Stimulated activated CD4-positive, alpha-beta T cell treated with anti-CD3 and anti-CD28 coated beads, TNF-alpha, amount 100 ng/mL, for 24 hours (primary cell): ENCODE measurements around the gene TENM3.

ENCODE experiments used
- DNase-seq, 3 experiments: peaks; one replicate each; pipeline ENCODE4 v3.0.0-alpha.2; 2020; ENCODE audit warnings: low read depth in 3 of 3

Gene TENM3

DNA sequence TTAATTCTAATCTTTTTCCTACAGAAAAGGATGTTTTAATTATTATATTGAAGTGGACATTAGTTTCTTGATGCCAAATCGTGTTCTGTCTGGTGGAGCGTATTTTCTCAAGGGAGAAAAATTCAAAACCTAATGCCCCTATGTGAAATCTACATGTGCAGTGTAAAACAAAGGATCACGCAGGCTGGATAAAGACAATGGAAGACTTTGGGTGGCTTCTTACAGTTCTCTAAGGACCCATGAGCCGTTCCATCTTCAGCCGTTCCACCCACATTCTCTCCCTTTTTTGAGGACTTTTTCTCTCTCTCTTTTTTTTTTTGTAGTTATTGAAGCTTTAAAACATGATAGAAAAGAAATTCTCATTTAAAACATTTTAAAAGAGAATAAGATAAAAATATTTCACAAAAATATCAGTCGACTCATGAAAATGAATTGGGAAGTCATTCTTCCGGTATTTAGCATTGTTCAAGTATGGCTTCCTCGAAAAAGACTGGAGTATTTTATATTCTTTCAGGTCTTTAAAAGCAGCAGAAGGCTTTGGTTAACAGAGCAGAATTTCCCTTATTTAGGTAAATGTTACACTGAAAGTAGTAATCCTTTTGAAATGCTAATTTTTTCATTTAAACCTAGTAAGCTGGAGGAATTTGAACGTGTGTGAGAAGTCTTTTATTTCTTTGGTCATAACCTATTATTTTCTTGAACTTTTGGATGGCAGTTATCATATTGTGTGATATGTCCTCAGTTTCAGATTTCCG lies 11.0 kb downstream of the TENM3 start:
- no peak for DNase-seq

DNA sequence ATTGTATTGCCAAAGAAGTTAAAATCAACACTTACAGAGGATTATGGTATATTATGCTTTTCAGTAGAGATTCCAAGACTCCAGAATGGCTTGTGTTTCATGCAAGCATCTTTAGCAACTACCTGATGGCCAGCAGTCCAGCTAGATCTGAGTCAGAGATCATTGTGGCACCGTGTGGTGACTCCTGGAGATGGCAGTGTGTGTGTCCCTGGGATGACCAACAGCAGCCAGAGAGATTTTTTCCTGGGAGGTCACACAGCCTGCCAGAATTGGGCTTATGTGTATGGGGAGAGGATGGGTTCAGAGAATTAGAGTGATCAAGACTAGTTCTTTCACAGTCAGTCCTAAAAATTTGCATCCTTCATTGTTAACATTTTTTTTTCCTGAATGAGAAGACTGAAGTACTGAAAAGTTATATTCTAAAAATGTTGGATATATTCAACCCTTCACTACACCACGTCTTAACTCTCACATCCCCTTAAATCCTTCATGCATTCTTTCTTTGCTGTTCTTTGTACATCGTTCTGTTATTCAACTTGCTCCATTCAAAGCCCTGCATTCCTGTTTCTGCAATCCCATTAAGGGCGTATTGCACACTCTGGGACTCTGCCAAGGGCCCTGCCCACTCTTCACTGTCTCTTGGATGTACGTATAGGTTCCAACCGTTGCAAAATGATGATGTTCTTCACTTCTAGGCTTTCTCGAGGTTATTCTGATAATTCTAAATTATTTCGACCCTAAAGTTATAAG lies 12.4 kb downstream of the TENM3 start:
- DNase-seq: no peak

- DNase-seq: no peak
Observed at GRCh38 chr4:182257016-182257415, 13.8 kb downstream of the TENM3 start.

- DNase-seq: no peak
Observed at GRCh38 chr4:182257503-182257902, 14.3 kb downstream of the TENM3 start.

DNA sequence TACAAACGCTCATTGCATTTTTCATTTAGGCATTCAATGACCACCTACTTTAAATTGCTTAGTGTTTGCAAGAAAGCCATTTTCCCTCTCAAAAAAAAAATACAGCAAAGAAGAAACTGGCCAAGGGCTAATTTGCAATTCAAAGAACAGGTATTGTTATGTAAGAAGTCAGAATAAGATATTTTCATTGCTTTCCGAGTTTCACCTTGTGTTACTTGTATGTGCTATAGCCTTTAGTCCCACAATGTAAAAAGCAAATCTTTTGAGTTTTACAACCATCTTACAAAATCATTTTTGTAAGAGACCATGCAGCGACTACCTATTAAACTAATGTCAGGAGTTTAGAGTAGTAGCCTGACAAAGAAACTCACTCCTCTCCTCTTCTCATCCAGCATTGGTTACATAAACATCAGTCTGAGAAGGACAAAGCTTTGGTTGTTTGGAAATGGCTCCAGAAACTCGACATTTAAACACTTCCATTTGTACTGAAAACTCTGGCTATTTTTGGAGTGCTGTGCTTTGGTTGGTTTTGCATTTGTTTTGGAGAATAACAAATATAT lies 15.3 kb downstream of the TENM3 start:
- no peak for DNase-seq

GRCh38 chr4:182261651-182262223 lies 18.5 kb downstream of the TENM3 start:
- DNase-seq: no peak

DNA sequence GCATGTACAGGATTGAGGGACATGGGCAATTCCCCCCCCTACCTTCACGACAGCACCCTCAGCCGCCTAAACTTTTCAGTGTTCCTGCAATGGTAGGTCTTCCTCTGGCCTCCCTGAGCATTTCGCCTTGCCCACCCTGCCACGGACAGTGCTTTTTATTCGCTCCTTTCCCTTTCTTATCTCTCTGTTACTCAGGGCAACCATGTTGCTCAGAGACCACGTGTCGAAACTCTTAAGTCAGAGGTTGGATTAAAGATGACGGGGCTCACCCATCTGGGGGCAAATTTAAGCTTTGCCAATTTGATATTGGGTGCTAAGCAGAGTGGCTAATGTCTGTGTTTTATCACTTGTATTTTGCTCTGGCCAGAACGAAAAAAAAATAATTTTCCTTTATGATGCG lies 20.4 kb downstream of the TENM3 start:
- no peak for DNase-seq

GRCh38 chr4:182264139-182264752 lies 21.0 kb downstream of the TENM3 start:
- no peak for DNase-seq

DNA sequence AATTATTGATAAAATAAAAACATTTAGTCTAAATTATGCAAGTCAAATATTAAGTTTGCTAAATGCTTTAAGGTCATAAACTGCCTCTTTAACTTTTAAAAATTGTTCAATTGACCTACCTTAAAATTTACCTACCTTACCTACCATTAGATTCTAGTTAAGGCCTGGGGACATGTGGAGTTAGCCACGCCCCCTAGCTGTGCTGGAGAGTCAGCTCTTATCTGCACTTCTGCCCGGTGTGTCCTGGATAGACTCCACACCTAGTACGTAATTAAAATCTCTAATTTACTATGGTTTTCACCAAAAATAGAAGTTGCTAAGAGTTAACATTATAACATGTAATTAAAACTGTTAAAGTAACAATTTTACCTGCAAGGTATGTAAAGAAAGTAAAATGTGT lies 22.7 kb downstream of the TENM3 start:
- no peak for DNase-seq

DNA sequence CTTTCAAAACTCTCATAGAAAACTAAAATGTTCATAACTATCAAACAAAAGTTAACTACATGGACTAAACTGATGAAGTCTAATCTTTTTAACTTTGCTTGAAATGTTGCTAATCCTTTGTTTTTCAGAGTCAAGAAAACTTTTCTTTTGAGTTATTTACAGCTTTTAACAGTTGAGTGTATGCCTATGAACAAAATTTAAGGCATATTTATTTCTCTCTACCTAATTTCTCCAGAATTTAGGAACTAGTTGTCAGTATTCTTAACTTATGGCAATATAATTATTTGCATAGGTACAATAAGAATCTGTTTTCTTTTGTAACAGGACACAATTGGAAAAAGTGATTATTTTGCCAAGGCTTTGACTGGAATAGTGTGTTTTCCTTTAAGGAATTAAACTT lies 23.8 kb downstream of the TENM3 start:
- no peak for DNase-seq

GRCh38 chr4:182268966-182269365 lies 25.8 kb downstream of the TENM3 start:
- DNase-seq: no peak

- no peak for DNase-seq
Observed at GRCh38 chr4:182271731-182272130, 28.5 kb downstream of the TENM3 start.

DNA sequence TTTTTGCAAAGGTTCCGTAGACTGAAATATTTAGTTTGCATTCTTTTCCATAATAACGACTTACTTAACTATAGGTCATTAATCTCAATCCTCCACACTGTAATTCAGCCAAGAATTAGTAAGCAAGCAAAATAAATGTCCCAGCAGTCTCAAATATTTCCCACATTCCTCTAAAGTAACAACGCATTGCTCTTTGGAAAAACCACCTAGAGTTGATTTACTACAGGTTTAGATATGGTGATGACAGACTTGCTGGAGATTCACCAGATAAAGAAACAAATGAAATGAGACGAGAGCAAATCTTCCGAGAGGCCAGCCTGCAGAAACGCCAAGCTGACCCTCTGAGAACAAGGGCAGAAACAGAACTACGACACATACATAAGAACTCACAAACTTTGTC lies 28.9 kb downstream of the TENM3 start:
- no peak for DNase-seq

GRCh38 chr4:182273191-182273935 lies 30.2 kb downstream of the TENM3 start:
- DNase-seq: no peak

- no peak for DNase-seq
Observed at GRCh38 chr4:182276210-182277109, 33.3 kb downstream of the TENM3 start.

GRCh38 chr4:182277377-182277776 lies 34.2 kb downstream of the TENM3 start:
- no peak for DNase-seq

DNA sequence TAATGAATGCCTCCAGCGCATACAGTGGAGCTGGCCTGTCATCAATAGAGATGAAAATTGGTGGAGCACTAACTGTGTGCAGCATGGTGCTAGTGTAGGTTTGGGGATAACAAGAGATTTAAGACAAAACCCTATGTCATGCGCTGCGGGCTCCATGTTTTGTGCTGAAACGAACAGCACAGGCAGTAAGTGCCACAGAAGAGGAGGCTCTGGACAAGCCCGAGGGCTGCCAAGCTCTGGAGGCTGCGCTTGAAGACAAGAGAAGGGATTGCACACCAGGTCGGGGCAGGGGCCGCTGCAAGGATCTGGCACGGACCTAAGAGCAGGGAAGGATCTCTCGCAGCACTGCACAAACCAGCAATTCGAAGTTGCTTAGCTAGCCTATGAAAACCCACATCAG lies 35.5 kb downstream of the TENM3 start:
- no peak for DNase-seq

DNA sequence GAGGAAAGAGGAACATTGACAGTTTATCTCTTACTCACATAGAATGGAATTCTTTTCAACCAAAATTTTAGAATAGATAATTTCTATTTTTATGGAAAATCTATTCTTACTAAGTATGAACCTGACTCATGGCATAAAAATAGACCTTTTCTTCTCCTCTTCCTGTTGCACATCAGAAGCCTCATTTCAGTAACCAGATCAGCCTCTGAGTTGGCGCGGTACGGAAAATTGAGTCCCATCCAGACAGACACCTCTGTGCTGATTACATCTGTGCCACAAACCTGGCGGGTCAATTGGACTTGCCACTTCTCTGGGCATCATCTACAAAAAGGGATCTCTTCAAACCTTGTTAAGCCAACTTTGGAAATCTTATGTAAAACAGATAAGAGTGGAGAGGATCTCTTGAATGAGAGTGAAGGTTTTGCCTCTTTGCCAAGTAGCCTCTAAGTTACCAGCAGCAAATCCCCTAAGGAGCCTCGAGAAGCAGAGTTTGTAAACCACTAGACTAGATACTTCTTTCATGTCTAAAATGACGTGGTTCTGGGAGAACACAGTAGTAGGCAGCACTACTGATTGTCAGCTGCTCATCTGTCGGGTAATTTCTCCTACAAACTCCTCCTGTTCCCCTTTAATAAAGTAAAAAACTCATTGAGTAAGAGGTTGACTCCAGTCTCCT lies 37.4 kb downstream of the TENM3 start:
- DNase-seq: no peak

DNA sequence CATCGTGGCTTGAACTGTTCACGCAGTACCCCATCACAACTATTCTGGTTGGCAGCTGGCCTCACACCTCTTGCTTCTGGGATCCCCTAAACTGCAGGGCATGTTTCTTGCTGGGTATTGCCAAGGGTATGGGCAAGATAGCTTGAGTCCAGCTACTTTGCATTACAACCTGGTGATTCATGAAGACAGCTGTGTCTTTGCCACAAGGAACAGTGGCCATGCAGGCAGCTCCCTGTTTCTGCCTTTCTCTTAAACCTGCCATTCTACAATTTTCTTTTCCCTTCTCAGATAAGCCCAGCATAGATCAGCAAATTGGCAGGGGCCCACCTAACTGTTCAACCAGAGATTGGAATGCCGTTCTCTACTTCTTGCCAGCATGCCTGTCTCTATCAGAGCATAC lies 42.8 kb downstream of the TENM3 start:
- DNase-seq: no peak

DNA sequence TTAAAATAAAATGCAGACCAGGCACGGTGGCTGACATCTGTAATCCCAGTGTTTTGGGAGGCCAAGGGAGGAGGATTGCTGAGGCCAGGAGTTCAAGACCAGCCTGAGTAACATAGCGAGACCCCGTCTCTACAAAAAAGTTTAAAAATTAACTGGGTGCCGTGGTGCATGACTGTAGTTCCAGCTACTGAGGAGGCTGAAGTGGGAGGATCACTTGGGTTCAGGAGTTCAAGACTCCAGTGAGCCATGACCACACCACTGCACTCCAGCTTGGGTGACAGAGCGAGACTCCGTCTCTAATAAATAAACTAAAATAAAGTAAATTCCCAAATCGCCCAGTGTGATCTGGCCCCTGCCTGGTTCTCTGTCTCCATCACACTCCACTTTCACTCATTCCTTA lies 43.7 kb downstream of the TENM3 start:
- no peak for DNase-seq
